Endodermal cell (in vitro differentiated cells): ENCODE data around the gene NXNL1. TPM values are rescaled to one million over a fixed set of nuclear protein-coding genes. Genes with fewer than 3 reads are reported as not detected.

Source experiments
- DNase-seq: peaks from one replicate; pipeline ENCODE4 v3.0.0-alpha.2; 2017
- H3K27ac ChIP-seq: 2 replicates; pipeline ENCODE4 v1.5.1; 2013; ENCODE audit warnings: mild to moderate bottlenecking, low read depth, low read length, moderate library complexity
- H3K27me3 ChIP-seq: 2 replicates; pipeline ENCODE4 v1.6.1; 2013; ENCODE audit warnings: mild to moderate bottlenecking, low read length, moderate library complexity; ENCODE audit not compliant: insufficient read depth, control insufficient read depth, poor library complexity, severe bottlenecking
- H3K36me3 ChIP-seq: 2 replicates; pipeline ENCODE4 v1.7.0; 2013; ENCODE audit warnings: mild to moderate bottlenecking, low read length, moderate library complexity; ENCODE audit not compliant: control insufficient read depth, insufficient read depth
- H3K4me1 ChIP-seq: one replicate; pipeline ENCODE4 v1.7.0; 2013; ENCODE audit warnings: low read length; ENCODE audit not compliant: control insufficient read depth, insufficient read depth
- H3K4me3 ChIP-seq: 2 replicates; pipeline ENCODE4 v1.5.1; 2013; ENCODE audit warnings: mild to moderate bottlenecking, low read length, moderate library complexity
- H3K9ac ChIP-seq: 2 replicates; pipeline ENCODE4 v1.6.1; 2013; ENCODE audit warnings: mild to moderate bottlenecking, low read length, moderate library complexity; ENCODE audit not compliant: poor library complexity, severe bottlenecking; ENCODE audit errors: extremely low read depth
- H3K9me3 ChIP-seq: 2 replicates; pipeline ENCODE4 v1.6.1; 2013; ENCODE audit warnings: mild to moderate bottlenecking, low read length, moderate library complexity; ENCODE audit not compliant: control insufficient read depth
- H3K27ac Mint-ChIP-seq: 2 replicates; pipeline ENCODE4 v1.8.0; 2020; ENCODE audit warnings: mixed read lengths
- H3K27me3 Mint-ChIP-seq: 2 replicates; pipeline ENCODE4 v1.8.0; 2021; ENCODE audit warnings: mild to moderate bottlenecking, mixed read lengths; ENCODE audit not compliant: insufficient read depth
- H3K36me3 Mint-ChIP-seq: 2 replicates; pipeline ENCODE4 v1.8.0; 2020; ENCODE audit warnings: low read depth, mixed read lengths
- H3K4me1 Mint-ChIP-seq: 2 replicates; pipeline ENCODE4 v1.8.0; 2020; ENCODE audit warnings: mixed read lengths
- H3K4me3 Mint-ChIP-seq: 2 replicates; pipeline ENCODE4 v1.8.0; 2020; ENCODE audit warnings: mild to moderate bottlenecking, moderate library complexity, mixed read lengths
- H3K9me3 Mint-ChIP-seq: 2 replicates; pipeline ENCODE4 v1.8.0; 2020; ENCODE audit warnings: mild to moderate bottlenecking, mixed read lengths
- WGBS, 2 experiments: methylation state at CpG; one replicate each; pipeline versions ENCODE4 v1.1.5 to v1.1.7; 2013; ENCODE audit warnings: missing lambda C conversion rate in 2 of 2, mixed read lengths in 1 of 2; ENCODE audit not compliant: insufficient coverage in 1 of 2, insufficient read length in 1 of 2; 5-methylcytosine and 5-hydroxymethylcytosine counted together
- total RNA-seq, 2 donors: library from RNA; stranded (reverse); fragmentation: NEBNext Ultra II Directional in 1 of 2; extraction: Animal tissue kit (Norgen Biotek cat#: 25700) in 1 of 2; gene quantifications; 2 replicates in 1 of 2; 3 replicates in 1 of 2; pipeline ENCODE4 v1.2.1, GENCODE V29; 2021
- TF ChIP-seq, protein P1 (sequence below): fragments of 200-600 bp; sonication (generic); conservative IDR thresholded peaks from 2 replicates; pipeline ENCODE4 v1.5.0; 2021; ENCODE audit warnings: antibody characterized with exemption, mild to moderate bottlenecking

Gene NXNL1
- total RNA-seq, 2 donors from 2014 or later: not detected

DNA sequence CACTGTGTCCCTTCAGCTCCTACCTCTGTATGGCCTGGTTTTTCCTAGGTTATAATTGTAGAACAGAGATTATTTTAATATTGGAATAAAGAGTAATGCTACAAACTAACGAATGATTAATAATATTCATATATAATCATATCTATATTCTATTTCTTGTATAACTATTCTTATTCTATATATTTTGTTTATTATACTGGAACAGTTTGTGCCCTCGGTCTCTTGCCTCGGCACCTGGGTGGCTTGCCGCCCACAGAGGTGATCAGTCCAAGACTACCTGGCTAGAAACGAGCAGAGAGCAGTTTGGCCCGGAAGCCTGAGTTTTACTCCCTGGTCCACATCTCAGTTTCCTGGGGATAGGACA, 5.7 kb upstream of the NXNL1 start:
- TF ChIP-seq, protein P1, sequence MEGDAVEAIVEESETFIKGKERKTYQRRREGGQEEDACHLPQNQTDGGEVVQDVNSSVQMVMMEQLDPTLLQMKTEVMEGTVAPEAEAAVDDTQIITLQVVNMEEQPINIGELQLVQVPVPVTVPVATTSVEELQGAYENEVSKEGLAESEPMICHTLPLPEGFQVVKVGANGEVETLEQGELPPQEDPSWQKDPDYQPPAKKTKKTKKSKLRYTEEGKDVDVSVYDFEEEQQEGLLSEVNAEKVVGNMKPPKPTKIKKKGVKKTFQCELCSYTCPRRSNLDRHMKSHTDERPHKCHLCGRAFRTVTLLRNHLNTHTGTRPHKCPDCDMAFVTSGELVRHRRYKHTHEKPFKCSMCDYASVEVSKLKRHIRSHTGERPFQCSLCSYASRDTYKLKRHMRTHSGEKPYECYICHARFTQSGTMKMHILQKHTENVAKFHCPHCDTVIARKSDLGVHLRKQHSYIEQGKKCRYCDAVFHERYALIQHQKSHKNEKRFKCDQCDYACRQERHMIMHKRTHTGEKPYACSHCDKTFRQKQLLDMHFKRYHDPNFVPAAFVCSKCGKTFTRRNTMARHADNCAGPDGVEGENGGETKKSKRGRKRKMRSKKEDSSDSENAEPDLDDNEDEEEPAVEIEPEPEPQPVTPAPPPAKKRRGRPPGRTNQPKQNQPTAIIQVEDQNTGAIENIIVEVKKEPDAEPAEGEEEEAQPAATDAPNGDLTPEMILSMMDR: no peak
- no peak overlapping the region for H3K27ac Mint-ChIP-seq
- no peaks in the 10 kb centered on the region for H3K9me3 ChIP-seq
- 65 to 77% methylated on average over 5 of the region's 6 CpGs for WGBS, 2 experiments
- H3K27ac ChIP-seq: no peak overlapping the region
- H3K36me3 ChIP-seq: no peaks in the 10 kb centered on the region
- H3K4me3 Mint-ChIP-seq: no peak overlapping the region
- H3K4me1 ChIP-seq: no peaks in the 10 kb centered on the region
- no peak overlapping the region for H3K4me3 ChIP-seq
- H3K27me3 ChIP-seq: no peaks in the 10 kb centered on the region
- no peak overlapping the region for H3K9ac ChIP-seq
- H3K9me3 Mint-ChIP-seq: no peaks in the 10 kb centered on the region
- H3K36me3 Mint-ChIP-seq: no peaks in the 10 kb centered on the region
- peaks cover 18% of the 10 kb centered on the region for H3K4me1 Mint-ChIP-seq
- peaks cover 18% of the 10 kb centered on the region for H3K27me3 Mint-ChIP-seq
- DNase-seq: no peak

DNA sequence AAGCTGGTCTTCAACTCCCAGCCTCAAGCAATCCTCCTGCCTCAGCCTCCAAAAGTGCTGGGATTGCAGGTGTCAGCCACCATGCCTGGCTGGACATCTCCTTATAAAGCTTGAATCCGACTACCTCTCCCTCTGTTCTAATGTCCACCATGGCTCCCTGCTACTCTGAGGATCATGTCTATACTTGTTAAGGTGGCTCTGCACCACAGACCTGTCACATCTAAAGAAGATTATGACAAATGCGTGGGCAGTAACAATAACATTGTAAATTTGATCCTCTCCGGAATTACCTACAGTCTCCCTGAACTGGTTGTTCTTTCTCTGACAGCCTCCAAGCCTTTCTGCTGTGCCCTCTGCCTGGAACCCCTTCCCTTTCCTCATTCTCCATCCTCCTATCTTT, 1.8 kb downstream of the NXNL1 start:
- WGBS, 2 experiments: 91 to 92% methylated on average over 2 to 3 of the region's 3 CpGs
- DNase-seq: no peak
- Mint-ChIP-seq H3K36me3 (no peaks in the 10 kb centered on the region), H3K27ac (no peak overlapping the region), H3K9me3 (no peaks in the 10 kb centered on the region), H3K4me3 (no peak overlapping the region), H3K4me1 (peaks cover 3% of the 10 kb centered on the region), H3K27me3 (peaks cover 51% of the 10 kb centered on the region)
- Histone ChIP-seq H3K9me3 (no peaks in the 10 kb centered on the region), H3K4me3 (no peak overlapping the region), H3K27ac (no peak overlapping the region), H3K9ac (no peak overlapping the region), H3K4me1 (no peaks in the 10 kb centered on the region), H3K27me3 (peaks cover 38% of the 10 kb centered on the region), H3K36me3 (no peaks in the 10 kb centered on the region)
- TF ChIP-seq, protein P1: no peak

- H3K36me3 ChIP-seq: no peaks in the 10 kb centered on the region
- Mint-ChIP-seq H3K27me3 (peaks cover 60% of the 10 kb centered on the region), H3K27ac (no peak overlapping the region), H3K4me3 (no peak overlapping the region), H3K36me3 (no peaks in the 10 kb centered on the region), H3K9me3 (peaks cover 3% of the 10 kb centered on the region), H3K4me1 (peaks cover 5% of the 10 kb centered on the region)
- H3K9ac ChIP-seq: no peak overlapping the region
- 69 to 91% methylated on average over 6 of the region's 6 CpGs for WGBS, 2 experiments
- TF ChIP-seq, protein P1: no peak
- no peak overlapping the region for H3K27ac ChIP-seq
- H3K4me1 ChIP-seq: no peaks in the 10 kb centered on the region
- no peak for DNase-seq
- H3K27me3 ChIP-seq: peaks cover 43% of the 10 kb centered on the region
- no peak overlapping the region for H3K4me3 ChIP-seq
- H3K9me3 ChIP-seq: no peaks in the 10 kb centered on the region
Observed at GRCh38 chr19:17457616-17458015, 3.1 kb downstream of the NXNL1 start.
